GM19397 (cell line): ENCODE results near the gene ZHX3.
"Not testable (repeated sequence)": the region's sequence is repeated elsewhere in the genome, so short reads cannot be mapped to it uniquely, and the experiment has no call there.

Experiments used
- ATAC-seq: cut with Tn5 transposase; IDR thresholded peaks from one replicate; pipeline ENCODE4 v1.9.1; 2021; ENCODE audit warnings: mild to moderate bottlenecking, moderate library complexity; ENCODE audit not compliant: unreplicated experiment

ZHX3 gene

GRCh38 chr20:41334036-41334435, 16.5 kb upstream of the ZHX3 start:
- no peak for ATAC-seq

- ATAC-seq = no peak
Measured at GRCh38 chr20:41331731-41332130, 14.2 kb upstream of the ZHX3 start.

- no peak for ATAC-seq
Measured at GRCh38 chr20:41330941-41331340, 13.4 kb upstream of the ZHX3 start.

DNA sequence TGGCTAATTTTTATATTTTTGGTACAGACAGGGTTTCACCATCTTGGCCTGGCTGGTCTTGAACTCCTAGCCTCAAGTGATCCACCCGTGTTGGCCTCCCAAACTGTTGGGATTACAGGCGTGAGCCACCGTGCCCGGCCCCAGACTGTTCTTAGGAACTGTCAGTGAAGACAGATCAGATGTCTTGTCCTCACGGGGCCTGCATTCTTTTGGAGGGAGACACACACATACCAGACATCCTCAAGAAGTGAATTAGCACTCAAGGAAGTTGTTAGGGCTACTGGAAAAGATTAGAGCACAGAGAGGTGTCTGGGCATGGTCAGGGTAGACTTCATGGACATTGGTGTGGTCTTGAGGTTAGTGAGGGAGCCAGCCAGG, 12.8 kb upstream of the ZHX3 start:
- no peak for ATAC-seq

GRCh38 chr20:41329435-41330342, 12.2 kb upstream of the ZHX3 start:
- ATAC-seq = peak; percentile 64

GRCh38 chr20:41327178-41327577, 9.6 kb upstream of the ZHX3 start:
- no peak for ATAC-seq

DNA sequence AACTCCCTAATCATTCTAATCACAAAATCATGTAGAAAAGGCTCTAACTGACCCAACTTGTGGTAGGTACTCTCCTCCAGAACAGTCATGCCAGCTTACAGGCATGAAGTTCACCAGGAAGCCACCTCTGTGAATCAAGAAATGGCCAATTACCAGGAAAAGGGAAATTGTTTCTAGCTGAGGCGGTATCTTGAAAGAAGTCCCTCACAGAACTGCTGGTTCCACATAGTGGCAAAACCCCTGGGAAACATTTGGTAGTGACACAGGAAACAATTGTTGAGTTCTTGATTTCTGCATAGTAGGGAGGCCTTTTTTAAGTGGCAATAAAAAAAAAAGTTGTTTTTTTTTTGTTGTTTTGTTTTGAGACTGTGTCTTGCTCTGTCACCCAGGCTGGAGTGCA, 3.4 kb upstream of the ZHX3 start:
- no peak for ATAC-seq

GRCh38 chr20:41320441-41320840, 2.9 kb upstream of the ZHX3 start:
- no peak for ATAC-seq

DNA sequence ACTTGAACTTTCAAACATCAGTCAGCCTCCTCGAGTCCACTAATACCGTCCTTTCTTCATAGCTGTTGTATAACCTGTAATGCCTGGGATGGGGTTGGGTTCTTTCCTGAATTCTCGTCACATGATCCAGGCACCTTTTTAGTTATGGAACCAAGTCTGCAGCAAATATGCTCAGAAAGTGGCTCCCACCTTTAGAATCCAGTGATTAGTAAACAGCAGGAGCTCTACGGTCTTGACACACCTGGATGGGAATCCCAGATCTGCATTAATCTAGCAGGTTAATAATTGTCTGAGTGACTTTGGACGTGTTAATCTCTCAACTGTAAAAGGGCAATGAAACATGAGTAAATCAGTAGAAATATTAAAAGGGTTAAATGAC, 729 bp upstream of the ZHX3 start:
- ATAC-seq = no peak

GRCh38 chr20:41316602-41317545, 657 bp downstream of the ZHX3 start:
- ATAC-seq = peak; percentile 59

GRCh38 chr20:41316051-41316450, 1.5 kb downstream of the ZHX3 start:
- no peak for ATAC-seq

DNA sequence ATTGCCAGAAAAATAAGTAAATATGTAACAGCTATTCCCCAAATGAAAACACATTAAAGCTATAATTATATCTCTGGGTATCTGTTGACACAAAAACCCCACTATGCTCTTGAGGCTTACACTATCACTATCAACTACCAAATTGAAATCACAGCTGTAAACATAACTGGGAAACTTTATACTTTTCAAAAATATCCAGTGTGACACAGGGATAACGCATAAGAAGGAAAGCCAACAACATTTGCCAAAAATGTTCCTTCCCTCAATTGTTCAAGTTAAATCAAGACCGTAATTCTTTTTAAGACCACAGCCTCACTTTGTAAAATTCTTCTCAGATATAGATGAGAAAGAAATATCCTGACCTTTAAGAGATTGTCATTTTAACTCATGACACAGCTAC, 3.1 kb downstream of the ZHX3 start:
- no peak for ATAC-seq

DNA sequence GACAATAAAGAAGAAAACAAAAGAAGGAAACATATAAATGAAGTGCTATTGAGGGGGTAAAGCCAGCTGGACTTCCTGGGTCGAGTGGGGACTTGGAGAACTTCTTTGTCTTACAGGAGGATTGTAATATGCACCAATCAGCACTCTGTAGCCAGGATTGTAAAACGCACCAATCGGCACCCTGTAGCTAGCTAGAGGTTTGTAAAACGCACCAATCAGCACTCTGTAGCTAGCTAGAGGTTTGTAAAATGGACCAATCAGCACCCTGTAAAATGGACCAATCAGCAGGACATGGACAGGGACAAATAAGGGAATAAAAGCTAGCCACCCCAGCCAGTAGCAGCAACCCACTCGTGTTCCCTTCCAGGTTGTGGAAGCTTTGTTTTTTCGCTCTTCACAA, 5.5 kb downstream of the ZHX3 start:
- ATAC-seq = not testable (repeated sequence)

- ATAC-seq = no peak
Measured at GRCh38 chr20:41309817-41310216, 7.7 kb downstream of the ZHX3 start.

DNA sequence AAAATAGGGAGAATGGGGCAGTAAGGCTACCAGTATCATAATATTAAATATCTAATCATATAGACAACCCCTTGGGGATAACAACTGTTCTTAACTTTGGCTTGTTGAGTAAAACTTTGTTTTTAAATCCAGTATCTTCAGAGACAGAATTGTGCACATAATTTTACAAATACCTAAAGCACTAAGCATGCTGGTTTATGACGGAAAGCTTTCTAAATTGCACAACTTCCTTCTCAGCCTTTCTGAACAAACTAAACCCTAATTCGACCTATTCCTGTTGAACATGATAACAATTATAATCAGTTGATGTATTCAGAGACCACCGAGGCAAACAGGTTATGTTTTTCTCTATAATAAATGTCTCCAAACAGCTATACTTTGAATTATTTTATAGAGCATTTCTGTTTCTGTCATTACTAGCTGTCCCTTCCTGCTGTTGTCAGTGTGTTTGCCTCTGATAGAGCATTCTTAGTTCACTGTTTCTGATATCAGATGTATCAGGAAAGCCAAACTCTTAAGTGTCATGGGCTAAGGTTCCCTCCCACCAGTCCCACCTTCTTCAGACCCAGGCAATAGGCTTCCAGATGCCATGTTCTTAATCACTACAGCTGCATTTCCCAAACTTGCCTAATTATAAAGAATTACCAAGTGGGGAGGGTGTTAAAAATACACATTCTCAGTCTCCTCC, 8.7 kb downstream of the ZHX3 start:
- ATAC-seq = no peak

GRCh38 chr20:41308290-41308711, 9.2 kb downstream of the ZHX3 start:
- ATAC-seq = no peak

- ATAC-seq = no peak
Measured at GRCh38 chr20:41307021-41307420, 10.5 kb downstream of the ZHX3 start.

GRCh38 chr20:41306061-41306727, 11.3 kb downstream of the ZHX3 start:
- ATAC-seq = peak; percentile 76

GRCh38 chr20:41304424-41305079, 13.0 kb downstream of the ZHX3 start:
- no peak for ATAC-seq

GRCh38 chr20:41304002-41304401, 13.5 kb downstream of the ZHX3 start:
- ATAC-seq = no peak
